HEK293T (cell line): Measurements from ENCODE around the gene LSR.

Source experiments
- CTCF ChIA-PET: fragments of 350-600 bp; formaldehyde crosslinking; extraction: SDS; loops from one replicate; lab custom pipeline; 2021; ENCODE audit warnings: antibody characterized with exemption, inconsistent platforms; lab: Yijun Ruan, JAX
- POLR2A ChIA-PET: fragments of 350-600 bp; formaldehyde crosslinking; extraction: SDS; loops from one replicate; lab custom pipeline; 2020; ENCODE audit warnings: antibody characterized with exemption, inconsistent platforms; lab: Yijun Ruan, JAX
- DNase-seq: peaks from one replicate; pipeline ENCODE4 v3.0.0; 2012; ENCODE audit warnings: mixed read lengths; ENCODE audit errors: extremely low spot score
- ARNT ChIP-seq: fragments of 450-650 bp; IDR thresholded peaks from 2 replicates; pipeline ENCODE4 v1.6.1; 2017; ENCODE audit warnings: mild to moderate bottlenecking
- BHLHE40 ChIP-seq: fragments of 450-650 bp; IDR thresholded peaks from 2 replicates; pipeline ENCODE4 v1.6.1; 2016; ENCODE audit warnings: mild to moderate bottlenecking, moderate library complexity, borderline replicate concordance
- CTBP1 ChIP-seq: fragments of 450-650 bp; IDR thresholded peaks from 2 replicates; pipeline ENCODE4 v1.6.1; 2016; ENCODE audit warnings: borderline replicate concordance
- ELF4 ChIP-seq: fragments of 450-650 bp; IDR thresholded peaks from 2 replicates; pipeline ENCODE4 v1.6.1; 2017; ENCODE audit warnings: antibody characterized with exemption
- FOXA1 ChIP-seq: fragments of 450-650 bp; IDR thresholded peaks from 2 replicates; pipeline ENCODE4 v1.6.1; 2016; ENCODE audit warnings: mild to moderate bottlenecking
- FOXK2 ChIP-seq: fragments of 450-650 bp; IDR thresholded peaks from 2 replicates; pipeline ENCODE4 v1.6.1; 2016; ENCODE audit warnings: mild to moderate bottlenecking
- FOXM1 ChIP-seq: fragments of 450-650 bp; IDR thresholded peaks from 2 replicates; pipeline ENCODE4 v1.6.1; 2017; ENCODE audit warnings: mild to moderate bottlenecking, borderline replicate concordance
- HDGF ChIP-seq: fragments of 450-650 bp; IDR thresholded peaks from 2 replicates; pipeline ENCODE4 v1.6.1; 2017; ENCODE audit warnings: antibody characterized with exemption, borderline replicate concordance
- L3MBTL2 ChIP-seq: fragments of 450-650 bp; conservative IDR thresholded peaks from 2 replicates; pipeline ENCODE4 v1.6.1; 2016; ENCODE audit warnings: mild to moderate bottlenecking
- LEF1 ChIP-seq: fragments of 450-650 bp; IDR thresholded peaks from 2 replicates; pipeline ENCODE4 v1.6.1; 2017; ENCODE audit warnings: mild to moderate bottlenecking, borderline replicate concordance
- NFRKB ChIP-seq: fragments of 450-650 bp; IDR thresholded peaks from 2 replicates; pipeline ENCODE4 v1.6.1; 2016; ENCODE audit warnings: mild to moderate bottlenecking, moderate library complexity
- PKNOX1 ChIP-seq: fragments of 450-650 bp; IDR thresholded peaks from 2 replicates; pipeline ENCODE4 v1.6.1; 2016
- SP1 ChIP-seq: fragments of 450-650 bp; IDR thresholded peaks from 2 replicates; pipeline ENCODE4 v1.6.1; 2017
- SUZ12 ChIP-seq: fragments of 450-650 bp; IDR thresholded peaks from 2 replicates; pipeline ENCODE4 v1.6.1; 2016; ENCODE audit warnings: mild to moderate bottlenecking
- TARDBP ChIP-seq: fragments of 450-650 bp; IDR thresholded peaks from 2 replicates; pipeline ENCODE4 v1.6.1; 2016
- ZNF384 ChIP-seq: fragments of 450-650 bp; IDR thresholded peaks from 2 replicates; pipeline ENCODE4 v1.6.1; 2016

The LSR gene

GRCh38 chr19:35313587-35313986, 64.8 kb downstream of the LSR start:
- ChIA-PET POLR2A (no interaction called here), CTCF (no interaction called here)
- TF ChIP-seq LEF1 (no peak), ARNT (no peak), ELF4 (no peak), L3MBTL2 (no peak), SUZ12 (no peak), ZNF384 (no peak), FOXM1 (no peak), BHLHE40 (no peak), FOXK2 (no peak), PKNOX1 (no peak), CTBP1 (no peak), NFRKB (no peak), SP1 (no peak), FOXA1 (no peak), TARDBP (no peak), HDGF (no peak)
- no peak for DNase-seq

- no peak for TF ChIP-seq BHLHE40
- CTCF ChIA-PET, result no interaction called here
- POLR2A ChIA-PET, result no interaction called here
- DNase-seq, result no peak
Measured at GRCh38 chr19:35314031-35314430, 65.2 kb downstream of the LSR start.

GRCh38 chr19:35314858-35315470, 66.2 kb downstream of the LSR start:
- POLR2A ChIA-PET, result no interaction called here
- no peak for DNase-seq
- CTCF ChIA-PET, result no interaction called here
- TF ChIP-seq LEF1 (no peak), CTBP1 (no peak), HDGF (no peak), BHLHE40 (no peak), PKNOX1 (no peak), FOXA1 (no peak), NFRKB (no peak), ELF4 (no peak), SP1 (no peak), FOXK2 (no peak), TARDBP (no peak), SUZ12 (no peak), FOXM1 (no peak), L3MBTL2 (no peak), ARNT (no peak)

GRCh38 chr19:35315883-35316282, 67.1 kb downstream of the LSR start:
- TF ChIP-seq BHLHE40, result no peak
- no peak for TF ChIP-seq SUZ12
- TF ChIP-seq ZNF384, result no peak
- no peak for TF ChIP-seq FOXK2
- TF ChIP-seq HDGF, result no peak
- TF ChIP-seq CTBP1, result no peak
- TF ChIP-seq NFRKB, result no peak
- no peak for TF ChIP-seq FOXA1
- TF ChIP-seq TARDBP, result no peak
- TF ChIP-seq FOXM1, result no peak
- no peak for TF ChIP-seq L3MBTL2
- no peak for TF ChIP-seq ARNT
- no peak for TF ChIP-seq SP1
- ChIA-PET CTCF (no interaction called here), POLR2A (no interaction called here)
- DNase-seq, result no peak

GRCh38 chr19:35316560-35316959, 67.8 kb downstream of the LSR start:
- ChIA-PET CTCF (no interaction called here), POLR2A (no interaction called here)
- no peak for DNase-seq
- TF ChIP-seq TARDBP (no peak), LEF1 (no peak), PKNOX1 (no peak), SUZ12 (no peak), ARNT (no peak), ELF4 (no peak), FOXK2 (no peak), FOXM1 (no peak), L3MBTL2 (no peak), CTBP1 (no peak), BHLHE40 (no peak), SP1 (no peak), HDGF (no peak), ZNF384 (no peak), NFRKB (no peak), FOXA1 (no peak)
